Astrocyte of the cerebellum (primary cell): Measurements from ENCODE around the gene ZHX3.

Experiments
- DNase-seq: peaks from one replicate; pipeline ENCODE4 v3.0.0-alpha.2; 2011; ENCODE audit warnings: low read depth
- H3K4me3 ChIP-seq: 2 replicates; pipeline ENCODE4 v1.5.1; 2011; ENCODE audit warnings: mild to moderate bottlenecking, low read depth, low read length, moderate library complexity
- in situ Hi-C: cut with HindIII; loops from 2 replicates; pipeline ENCODE4 v1.10.0; 2017; ENCODE audit warnings: low sequenced_read_pairs
- TF ChIP-seq, protein P1 (sequence below): IDR thresholded peaks from 2 replicates; pipeline ENCODE4 v1.5.1; 2012; ENCODE audit warnings: low read length, low read depth, moderate library complexity, mild to moderate bottlenecking; ENCODE audit errors: missing control alignments

Gene ZHX3, protein sequence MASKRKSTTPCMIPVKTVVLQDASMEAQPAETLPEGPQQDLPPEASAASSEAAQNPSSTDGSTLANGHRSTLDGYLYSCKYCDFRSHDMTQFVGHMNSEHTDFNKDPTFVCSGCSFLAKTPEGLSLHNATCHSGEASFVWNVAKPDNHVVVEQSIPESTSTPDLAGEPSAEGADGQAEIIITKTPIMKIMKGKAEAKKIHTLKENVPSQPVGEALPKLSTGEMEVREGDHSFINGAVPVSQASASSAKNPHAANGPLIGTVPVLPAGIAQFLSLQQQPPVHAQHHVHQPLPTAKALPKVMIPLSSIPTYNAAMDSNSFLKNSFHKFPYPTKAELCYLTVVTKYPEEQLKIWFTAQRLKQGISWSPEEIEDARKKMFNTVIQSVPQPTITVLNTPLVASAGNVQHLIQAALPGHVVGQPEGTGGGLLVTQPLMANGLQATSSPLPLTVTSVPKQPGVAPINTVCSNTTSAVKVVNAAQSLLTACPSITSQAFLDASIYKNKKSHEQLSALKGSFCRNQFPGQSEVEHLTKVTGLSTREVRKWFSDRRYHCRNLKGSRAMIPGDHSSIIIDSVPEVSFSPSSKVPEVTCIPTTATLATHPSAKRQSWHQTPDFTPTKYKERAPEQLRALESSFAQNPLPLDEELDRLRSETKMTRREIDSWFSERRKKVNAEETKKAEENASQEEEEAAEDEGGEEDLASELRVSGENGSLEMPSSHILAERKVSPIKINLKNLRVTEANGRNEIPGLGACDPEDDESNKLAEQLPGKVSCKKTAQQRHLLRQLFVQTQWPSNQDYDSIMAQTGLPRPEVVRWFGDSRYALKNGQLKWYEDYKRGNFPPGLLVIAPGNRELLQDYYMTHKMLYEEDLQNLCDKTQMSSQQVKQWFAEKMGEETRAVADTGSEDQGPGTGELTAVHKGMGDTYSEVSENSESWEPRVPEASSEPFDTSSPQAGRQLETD

DNA sequence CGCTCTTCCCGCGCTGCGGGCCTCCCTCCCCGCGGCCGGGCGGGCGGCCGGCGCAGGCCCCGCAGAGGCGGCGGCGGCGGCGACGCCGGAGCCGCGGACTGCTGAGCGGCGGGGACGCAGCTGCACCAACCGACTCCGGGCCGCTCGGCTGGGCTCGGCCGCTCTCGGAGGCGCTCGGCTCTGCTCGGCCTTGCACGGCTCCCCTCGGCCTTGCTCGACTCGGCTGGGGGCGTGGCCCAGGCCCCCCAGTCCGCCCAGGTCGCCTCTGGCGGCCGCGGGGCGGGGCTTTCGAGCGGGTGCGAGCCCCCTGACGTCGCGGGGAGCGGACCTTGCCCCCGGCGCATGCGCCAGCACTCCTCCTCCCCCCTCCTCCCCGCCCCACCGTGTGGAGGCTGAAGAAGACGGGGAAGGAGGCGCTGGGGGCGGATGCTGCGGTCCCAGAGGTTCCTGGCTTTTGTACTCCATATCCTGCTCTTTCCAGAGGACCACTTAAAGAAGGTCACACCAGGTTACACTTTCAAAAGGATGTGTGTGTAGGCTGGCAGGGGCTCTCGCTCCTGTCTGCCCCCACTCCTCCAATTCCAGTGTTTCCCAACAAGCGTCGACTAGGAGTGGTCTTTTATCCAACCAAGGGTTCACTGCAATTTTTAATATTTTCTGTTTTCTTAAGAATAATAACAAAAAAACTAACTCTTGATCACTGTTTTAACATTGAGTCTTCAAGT is at the start of gene ZHX3:
TSS of gene ZHX3 (minus strand) at position 186 of the 725 bp plus-strand sequence. CDS start 112,815 bp downstream, outside the sequence.
- in situ Hi-C loops, result no loop called here
- TF ChIP-seq, protein P1, sequence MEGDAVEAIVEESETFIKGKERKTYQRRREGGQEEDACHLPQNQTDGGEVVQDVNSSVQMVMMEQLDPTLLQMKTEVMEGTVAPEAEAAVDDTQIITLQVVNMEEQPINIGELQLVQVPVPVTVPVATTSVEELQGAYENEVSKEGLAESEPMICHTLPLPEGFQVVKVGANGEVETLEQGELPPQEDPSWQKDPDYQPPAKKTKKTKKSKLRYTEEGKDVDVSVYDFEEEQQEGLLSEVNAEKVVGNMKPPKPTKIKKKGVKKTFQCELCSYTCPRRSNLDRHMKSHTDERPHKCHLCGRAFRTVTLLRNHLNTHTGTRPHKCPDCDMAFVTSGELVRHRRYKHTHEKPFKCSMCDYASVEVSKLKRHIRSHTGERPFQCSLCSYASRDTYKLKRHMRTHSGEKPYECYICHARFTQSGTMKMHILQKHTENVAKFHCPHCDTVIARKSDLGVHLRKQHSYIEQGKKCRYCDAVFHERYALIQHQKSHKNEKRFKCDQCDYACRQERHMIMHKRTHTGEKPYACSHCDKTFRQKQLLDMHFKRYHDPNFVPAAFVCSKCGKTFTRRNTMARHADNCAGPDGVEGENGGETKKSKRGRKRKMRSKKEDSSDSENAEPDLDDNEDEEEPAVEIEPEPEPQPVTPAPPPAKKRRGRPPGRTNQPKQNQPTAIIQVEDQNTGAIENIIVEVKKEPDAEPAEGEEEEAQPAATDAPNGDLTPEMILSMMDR, result no peak
- peak within 1 kb of the TSS; percentile 70 for H3K4me3 ChIP-seq

DNA sequence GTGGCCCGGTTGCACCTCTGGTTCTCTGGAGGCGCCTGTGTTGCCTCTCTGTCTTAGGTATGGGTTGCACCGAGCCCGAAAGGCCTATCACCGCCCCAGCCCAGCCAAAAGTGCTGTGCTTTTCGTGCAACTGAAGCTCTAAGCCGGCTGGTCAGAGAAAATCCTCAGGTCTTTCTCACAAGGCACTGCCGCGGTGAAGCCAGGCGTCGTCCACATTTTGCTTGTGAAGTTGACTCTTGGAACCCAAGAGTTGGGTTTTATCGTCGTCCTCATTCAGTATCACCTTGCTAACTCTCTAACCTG is 49.8 kb upstream of the ZHX3 start:
- TF ChIP-seq, protein P1, result no peak
- no peak for DNase-seq
- no peak overlapping the region for H3K4me3 ChIP-seq
- in situ Hi-C loops, result no loop called here

More for the DNA sequence above, at the start of gene ZHX3:
- peak; percentile 86 for DNase-seq

DNA sequence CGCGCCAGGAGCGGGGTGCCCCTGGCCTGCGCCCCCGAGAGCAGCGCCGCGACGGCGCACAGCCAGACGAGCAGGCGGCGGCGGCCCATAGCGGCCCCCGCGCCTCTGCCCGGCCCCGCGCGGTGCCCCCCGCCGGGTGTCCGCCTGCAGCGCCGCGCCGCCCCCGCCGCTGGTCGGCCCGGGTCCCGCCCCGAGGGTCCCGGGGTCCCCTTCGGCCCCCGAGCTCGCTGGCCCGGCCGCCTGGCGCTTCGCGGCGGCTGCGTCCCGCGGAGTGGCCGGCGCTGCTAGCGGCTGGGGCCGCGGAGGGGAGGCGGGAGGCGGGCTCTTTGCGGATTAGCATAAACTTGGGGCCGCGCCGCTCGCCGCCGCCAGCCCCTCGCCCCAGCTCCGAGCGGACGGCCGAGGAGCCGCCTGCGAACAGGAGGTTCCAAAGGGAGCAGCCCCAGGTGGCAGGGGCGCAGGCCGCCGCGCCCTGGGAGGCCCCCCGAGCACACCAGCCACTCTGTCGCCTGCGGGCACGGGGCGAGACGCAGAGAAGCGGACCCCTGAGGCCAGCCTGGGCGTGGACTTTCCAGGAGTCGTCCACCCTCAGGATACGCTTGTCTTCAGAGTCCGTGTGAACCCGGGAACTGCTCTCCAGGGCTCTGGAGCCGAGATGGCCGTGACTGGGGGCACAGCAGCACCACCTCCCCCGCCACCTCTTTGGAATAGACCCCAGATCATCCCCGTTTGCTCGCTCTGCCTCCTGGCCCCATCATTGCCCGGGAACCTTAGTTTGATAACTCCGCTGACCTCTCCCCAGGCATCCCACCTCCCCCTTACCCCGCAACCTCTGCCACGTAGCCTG is 49.2 kb upstream of the ZHX3 start, which contains the start of gene EMILIN3:
TSS of gene EMILIN3 (minus strand) at position 273 of the 847 bp plus-strand sequence. CDS start at position 89, 184 bp downstream.
- in situ Hi-C loops, result no loop called here

DNA sequence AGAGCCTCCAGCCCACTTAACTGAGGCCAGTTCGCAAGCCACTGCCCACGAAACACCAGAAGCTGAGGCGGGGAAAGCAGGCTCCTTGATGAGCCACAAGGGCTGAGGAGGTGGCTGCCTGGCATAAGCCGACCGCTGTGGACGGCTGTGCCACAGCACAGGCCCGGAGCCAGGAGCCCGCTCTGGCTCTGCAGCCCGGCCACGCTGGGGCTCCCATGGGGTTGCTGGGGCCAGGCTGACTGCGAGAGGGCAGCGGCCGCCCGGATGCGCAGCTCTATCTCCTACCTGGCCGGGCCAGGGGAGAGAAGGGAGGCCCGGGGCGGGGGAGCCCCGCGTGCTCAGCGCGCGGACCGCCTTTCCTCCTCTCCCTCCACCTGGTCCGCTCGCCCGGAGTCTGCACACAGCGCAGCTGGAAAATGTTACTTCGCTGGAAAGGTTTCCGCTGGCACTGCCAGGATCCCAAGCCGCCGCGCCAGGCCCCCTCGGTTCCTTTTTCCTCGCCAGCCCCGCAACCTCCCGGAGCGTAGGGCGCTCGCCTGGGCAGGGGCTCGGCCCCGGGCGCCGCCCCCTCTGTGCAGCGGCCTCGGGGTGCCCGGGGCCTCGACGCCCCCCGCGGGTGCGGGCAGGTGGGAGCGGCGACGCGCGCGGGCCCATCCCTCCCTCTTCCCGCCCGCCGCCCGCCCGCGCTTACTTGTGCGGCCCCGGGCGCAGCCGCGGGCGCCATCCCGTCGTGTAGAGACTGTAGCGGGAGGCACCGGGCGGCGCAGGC is 48.4 kb upstream of the ZHX3 start:
- in situ Hi-C loops, result no loop called here
- TF ChIP-seq, protein P1, result no peak
- DNase-seq, result no peak
- H3K4me3 ChIP-seq, result peak overlapping the region; percentile 14

More for the DNA sequence above, 49.2 kb upstream of the ZHX3 start, which contains the start of gene EMILIN3:
- peak within 1 kb of the TSS; percentile 24 for H3K4me3 ChIP-seq
- TF ChIP-seq, protein P1, result no peak
- no peak for DNase-seq

DNA sequence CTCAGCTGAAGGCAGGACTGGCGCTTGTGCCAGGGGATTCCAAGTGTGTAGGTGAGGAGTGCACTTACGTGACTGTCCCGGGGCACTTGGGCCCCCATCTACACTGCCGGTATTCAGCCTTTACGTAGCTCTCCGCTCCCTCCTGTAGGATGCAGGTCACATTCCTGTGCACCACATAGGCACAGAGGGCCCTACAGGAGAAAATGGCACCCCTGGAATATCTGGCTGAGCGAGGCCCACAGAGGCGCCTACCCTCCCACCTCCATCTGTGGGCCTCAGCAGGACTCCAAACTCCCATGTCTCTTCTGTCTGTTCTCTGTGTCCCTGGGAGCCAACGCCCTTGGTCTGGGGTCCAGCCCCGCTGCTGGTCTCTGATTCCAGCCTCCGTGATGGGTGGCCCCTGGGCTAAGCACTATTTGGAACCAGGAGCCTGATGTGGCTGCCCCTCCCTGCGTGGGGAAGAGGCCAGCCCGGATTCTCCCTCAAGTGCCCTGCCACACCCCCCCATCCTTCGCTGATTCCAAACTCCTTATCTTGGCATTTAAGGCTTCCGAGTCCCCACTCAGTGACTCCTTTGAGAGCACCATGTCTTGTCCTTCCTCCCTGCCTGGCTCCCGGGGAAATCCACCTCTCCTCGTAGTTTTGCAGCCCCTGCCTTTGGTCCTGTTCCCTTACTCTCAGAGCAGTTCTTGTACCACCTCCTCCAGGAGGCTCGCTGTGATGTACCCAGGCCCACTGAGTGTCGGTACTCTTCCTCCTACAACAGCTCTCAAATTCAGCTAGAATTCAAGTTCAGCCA is 47.6 kb upstream of the ZHX3 start:
- TF ChIP-seq, protein P1, result no peak
- no peak overlapping the region for H3K4me3 ChIP-seq
- no peak for DNase-seq
- in situ Hi-C loops, result no loop called here
